ENCODE data around the gene CADPS2. TPM values are rescaled to one million over a fixed set of nuclear protein-coding genes. Genes with fewer than 3 reads are reported as not detected.

The CADPS2 gene
- total RNA-seq, 6 experiments from 2014 or later = 7.6 to 14.7 (median 9.4) TPM

- Histone ChIP-seq H3K4me1 (no peaks in the 10 kb centered on the region), H3K36me3 (no peaks in the 10 kb centered on the region), H3K27me3 (no peaks in the 10 kb centered on the region), H3K9me3 (no peaks in the 10 kb centered on the region), H3K4me3 (no peak overlapping the region), H3K27ac (no peak overlapping the region)
- ATAC-seq = no peak
- no peak for DNase-seq
- TF ChIP-seq POLR2A (IDR thresholded peaks at IDR 0.05) (no peak), CTCF (IDR thresholded peaks at IDR 0.05) (no peak)
- whole genome bisulfite sequencing (ENCODE audit: insufficient coverage, low coverage, low lambda C conversion rate, missing lambda C conversion rate) = 77% methylated on average over 4 of the region's 4 CpGs
- intact Hi-C loops (cut with DNase I) = no loop called here
These were observed 167.2 kb downstream of the CADPS2 start for GRCh38 chr7:122719010-122719578.

GRCh38 chr7:122717356-122718089 is 168.7 kb downstream of the CADPS2 start:
- 90% methylated on average over 6 of the region's 6 CpGs for WGBS (ENCODE audit: insufficient coverage, low coverage, low lambda C conversion rate, missing lambda C conversion rate)
- ATAC-seq (no peak), DNase-seq (no peak)

GRCh38 chr7:122715183-122715582 is 171.1 kb downstream of the CADPS2 start:
- H3K4me1 ChIP-seq = no peaks in the 10 kb centered on the region
- DNase-seq (no peak), ATAC-seq (no peak)
- TF ChIP-seq CTCF (IDR thresholded peaks at IDR 0.05) = no peak
- TF ChIP-seq POLR2A (IDR thresholded peaks at IDR 0.05) = no peak
- H3K27ac ChIP-seq = no peak overlapping the region
- 83% methylated on average over 3 of the region's 3 CpGs for WGBS (ENCODE audit: insufficient coverage, low coverage, low lambda C conversion rate, missing lambda C conversion rate)
- intact Hi-C loops (cut with DNase I) = no loop called here
- H3K36me3 ChIP-seq = no peaks in the 10 kb centered on the region
- no peak overlapping the region for H3K4me3 ChIP-seq
- H3K27me3 ChIP-seq = no peaks in the 10 kb centered on the region
- H3K9me3 ChIP-seq = no peaks in the 10 kb centered on the region

More at GRCh38 chr7:122717356-122718089, 168.7 kb downstream of the CADPS2 start:
- intact Hi-C loops (cut with DNase I) = no loop called here
- Histone ChIP-seq H3K36me3 (no peaks in the 10 kb centered on the region), H3K9me3 (no peaks in the 10 kb centered on the region), H3K27ac (no peak overlapping the region), H3K27me3 (no peaks in the 10 kb centered on the region), H3K4me1 (no peaks in the 10 kb centered on the region), H3K4me3 (no peak overlapping the region)
- no peak for TF ChIP-seq CTCF (IDR thresholded peaks at IDR 0.05)
- no peak for TF ChIP-seq POLR2A (IDR thresholded peaks at IDR 0.05)

- no peaks in the 10 kb centered on the region for H3K9me3 ChIP-seq
- no peaks in the 10 kb centered on the region for H3K27me3 ChIP-seq
- H3K36me3 ChIP-seq = no peaks in the 10 kb centered on the region
- H3K4me3 ChIP-seq = no peak overlapping the region
- no peak for TF ChIP-seq CTCF (IDR thresholded peaks at IDR 0.05)
- no peak for TF ChIP-seq POLR2A (IDR thresholded peaks at IDR 0.05)
- intact Hi-C loops (cut with DNase I) = no loop called here
- H3K27ac ChIP-seq = no peak overlapping the region
- no peaks in the 10 kb centered on the region for H3K4me1 ChIP-seq
- 72% methylated on average over 1 of the region's 1 CpG for WGBS (ENCODE audit: insufficient coverage, low coverage, low lambda C conversion rate, missing lambda C conversion rate)
- no peak for ATAC-seq
- no peak for DNase-seq
These were observed 175.3 kb downstream of the CADPS2 start for GRCh38 chr7:122710916-122711315.

All from right lobe of liver (tissue), 6 donors.